HepG2 (cell line): ENCODE measurements around the gene GLUL. TPM values are rescaled to one million over a fixed set of nuclear protein-coding genes. Genes with fewer than 3 reads are reported as not detected.
A peak's percentile ranks its signal among the peaks of the same experiment; 100 is the strongest.

Experiments
- BCLAF1 ChIP-seq: fragments of 450-650 bp; IDR thresholded peaks from 2 replicates; pipeline ENCODE4 v1.6.1; 2017; ENCODE audit warnings: mild to moderate bottlenecking
- CERS6 ChIP-seq: sonication (generic); formaldehyde crosslinking; IDR thresholded peaks from 2 replicates; pipeline ENCODE4 v1.5.0; 2020; ENCODE audit warnings: missing genetic modification reagents
- FLYWCH1 ChIP-seq: sonication (generic); formaldehyde crosslinking; IDR thresholded peaks from 2 replicates; pipeline ENCODE4 v1.8.1; 2023; ENCODE audit warnings: mild to moderate bottlenecking, missing genetic modification reagents
- GRHL1 ChIP-seq: sonication (generic); formaldehyde crosslinking; conservative IDR thresholded peaks from 2 replicates; pipeline ENCODE4 v1.8.0; 2022; ENCODE audit warnings: missing genetic modification reagents
- HIC2 ChIP-seq: sonication (generic); formaldehyde crosslinking; IDR thresholded peaks from 2 replicates; pipeline ENCODE4 v1.9.0; 2022; ENCODE audit warnings: low read depth, missing genetic modification reagents
- HOXA9 ChIP-seq: sonication (generic); formaldehyde crosslinking; IDR thresholded peaks from 2 replicates; pipeline ENCODE4 v1.8.1; 2022; ENCODE audit warnings: missing genetic modification reagents, mild to moderate bottlenecking, moderate library complexity, borderline replicate concordance
- MXI1 ChIP-seq: IDR thresholded peaks from 3 replicates; pipeline ENCODE4 v1.6.1; 2012; ENCODE audit warnings: low read depth, low read length, inconsistent platforms, borderline replicate concordance
- MYPOP ChIP-seq: sonication (generic); formaldehyde crosslinking; IDR thresholded peaks from 2 replicates; pipeline ENCODE4 v1.8.1; 2023; ENCODE audit warnings: mild to moderate bottlenecking, moderate library complexity, missing genetic modification reagents
- SNAPC5 ChIP-seq: sonication (generic); formaldehyde crosslinking; IDR thresholded peaks from 2 replicates; pipeline ENCODE4 v1.8.1; 2023; ENCODE audit warnings: mild to moderate bottlenecking, missing genetic modification reagents, borderline replicate concordance
- TARDBP ChIP-seq: sonication (generic); formaldehyde crosslinking; IDR thresholded peaks from 2 replicates; pipeline ENCODE4 v1.8.0; 2022; ENCODE audit warnings: mild to moderate bottlenecking, missing genetic modification reagents
- TOE1 ChIP-seq: sonication (generic); formaldehyde crosslinking; IDR thresholded peaks from 2 replicates; pipeline ENCODE4 v1.4.0; 2020; ENCODE audit warnings: mild to moderate bottlenecking, missing genetic modification reagents
- ZBTB14 ChIP-seq: sonication (generic); formaldehyde crosslinking; IDR thresholded peaks from 2 replicates; pipeline ENCODE4 v1.4.0; 2020; ENCODE audit warnings: missing genetic modification reagents
- ZNF256 ChIP-seq: sonication (generic); formaldehyde crosslinking; conservative IDR thresholded peaks from 2 replicates; pipeline ENCODE4 v1.4.0; 2020; ENCODE audit warnings: missing genetic modification reagents
- ZNF496 ChIP-seq: sonication (generic); formaldehyde crosslinking; IDR thresholded peaks from 2 replicates; pipeline ENCODE4 v1.8.1; 2023; ENCODE audit warnings: mild to moderate bottlenecking, moderate library complexity, missing genetic modification reagents; ENCODE audit not compliant: insufficient replicate concordance
- ZNF557 ChIP-seq: sonication (generic); formaldehyde crosslinking; IDR thresholded peaks from 2 replicates; pipeline ENCODE4 v1.4.0; 2020; ENCODE audit warnings: missing genetic modification reagents
- ZNF605 ChIP-seq: sonication (generic); formaldehyde crosslinking; IDR thresholded peaks from 2 replicates; pipeline ENCODE4 v1.8.0; 2022; ENCODE audit warnings: mild to moderate bottlenecking, missing genetic modification reagents
- ZNF7 ChIP-seq: IDR thresholded peaks from 2 replicates; pipeline ENCODE4 v1.6.1; 2016; ENCODE audit warnings: missing biosample characterization, missing genetic modification reagents
- ZNF703 ChIP-seq: sonication (generic); formaldehyde crosslinking; IDR thresholded peaks from 2 replicates; pipeline ENCODE4 v1.5.1; 2020; ENCODE audit warnings: missing genetic modification reagents, mild to moderate bottlenecking, moderate library complexity, borderline replicate concordance
- ZNF839 ChIP-seq: sonication (generic); formaldehyde crosslinking; IDR thresholded peaks from 2 replicates; pipeline ENCODE4 v1.4.0; 2020; ENCODE audit warnings: missing genetic modification reagents, mild to moderate bottlenecking, borderline replicate concordance
- polyA plus RNA-seq, 8 experiments: library from polyadenylated mRNA; depleted of rRNA in 3 of 8; stranded (reverse) in 7 of 8; unstranded in 1 of 8; fragments of >200 nt; fragmentation: Illumina TruSeq in 4 of 8; extraction: Trizol in 4 of 8; gene quantifications; 2 replicates each; pipeline versions ENCODE4 v1.2.1 to v1.2.3, GENCODE V29; 2011 to 2016; ENCODE audit warnings: low read depth in 4 of 8, missing spikeins in 1 of 8, mixed read lengths in 1 of 8; ENCODE audit not compliant: insufficient read depth in 1 of 8
- total RNA-seq, 5 experiments: library from RNA; depleted of rRNA; stranded (reverse); fragments of >200 nt; fragmentation: Illumina TruSeq; extraction: Trizol; gene quantifications; 2 replicates each; pipeline ENCODE4 v1.2.3, GENCODE V29; 2016; ENCODE audit warnings: low read depth in 1 of 5

GLUL gene
- total and polyA plus RNA-seq, 2 of the 13 experiments (the other 11 are each of a cell fraction or from before 2014, with no cell fraction given) = 423 to 827 TPM

GRCh38 chr1:182391362-182392049 is at the start of gene GLUL (continued):
- TF ChIP-seq TOE1 = no peak
- TF ChIP-seq ZNF839 (CRISPR knock-in tag) = no peak
- no peak for TF ChIP-seq FLYWCH1
- peak; percentile 43; the same call in 1 of the 2 replicates for TF ChIP-seq ZNF703 (CRISPR knock-in tag)
- TF ChIP-seq ZNF7 (CRISPR knock-in tag) = no peak
- no peak for TF ChIP-seq ZNF496
- TF ChIP-seq ZNF605 (CRISPR knock-in tag) = peak; percentile 84; the same call in 1 of the 2 replicates
- TF ChIP-seq MYPOP (CRISPR knock-in tag) = peak; percentile 58
- TF ChIP-seq HIC2 (CRISPR knock-in tag) = no peak; the same call in 1 of the 2 replicates
- no peak for TF ChIP-seq GRHL1
- peak; percentile 66 for TF ChIP-seq TARDBP (CRISPR knock-in tag)
- TF ChIP-seq ZBTB14 (CRISPR knock-in tag) = no peak
- TF ChIP-seq ZNF256 (CRISPR knock-in tag) = no peak
- TF ChIP-seq ZNF557 = peak; percentile 52; the same call in 1 of the 2 replicates
- peak; percentile 48; the same call in 1 of the 2 replicates for TF ChIP-seq HOXA9 (CRISPR knock-in tag)
- no peak for TF ChIP-seq CERS6 (CRISPR knock-in tag)
- peak; percentile 77; the same call in 1 of the 2 replicates for TF ChIP-seq SNAPC5 (CRISPR knock-in tag)
- no peak; the same call in 2 of the 3 replicates for TF ChIP-seq MXI1
- no peak for TF ChIP-seq BCLAF1
